Measurements from ENCODE around the gene SENP1.

Gene SENP1

DNA sequence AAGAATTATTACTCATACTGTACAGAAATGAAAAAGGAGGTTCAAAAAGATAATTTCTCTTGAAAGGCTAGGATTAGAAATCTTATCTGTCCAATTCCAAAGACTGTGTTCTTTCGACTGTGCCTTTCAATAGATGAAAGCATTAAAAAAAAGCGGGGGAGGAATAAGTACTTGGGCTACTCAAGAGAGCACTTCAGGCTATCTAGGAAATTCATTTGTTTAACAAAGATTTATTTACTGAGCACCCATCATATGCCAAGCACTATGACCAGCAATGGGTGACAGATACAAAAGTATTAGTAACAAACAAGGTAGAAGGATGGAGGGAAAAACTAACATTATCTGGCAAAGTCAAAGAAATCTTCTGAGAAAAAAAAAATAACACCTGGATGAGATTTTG, 37.4 kb downstream of the SENP1 start:
- Histone ChIP-seq H3K4me3 (ENCODE audit: low read depth, low read length) (no peak overlapping the region), H3K27ac (ENCODE audit: low read depth, low read length) (no peak overlapping the region), H3K4me1 (ENCODE audit: control insufficient read depth, insufficient read depth, low read length, unreplicated experiment) (no peaks in the 10 kb centered on the region), H3K36me3 (ENCODE audit: insufficient read depth, low read length) (peaks cover 31% of the 10 kb centered on the region), H3K27me3 (ENCODE audit: insufficient read depth, low read length) (no peaks in the 10 kb centered on the region), H2AFZ (ENCODE audit: low read length, unreplicated experiment) (no peak overlapping the region), H3K79me2 (ENCODE audit: control insufficient read depth, insufficient read depth, low read length, unreplicated experiment) (no peaks in the 10 kb centered on the region)

DNA sequence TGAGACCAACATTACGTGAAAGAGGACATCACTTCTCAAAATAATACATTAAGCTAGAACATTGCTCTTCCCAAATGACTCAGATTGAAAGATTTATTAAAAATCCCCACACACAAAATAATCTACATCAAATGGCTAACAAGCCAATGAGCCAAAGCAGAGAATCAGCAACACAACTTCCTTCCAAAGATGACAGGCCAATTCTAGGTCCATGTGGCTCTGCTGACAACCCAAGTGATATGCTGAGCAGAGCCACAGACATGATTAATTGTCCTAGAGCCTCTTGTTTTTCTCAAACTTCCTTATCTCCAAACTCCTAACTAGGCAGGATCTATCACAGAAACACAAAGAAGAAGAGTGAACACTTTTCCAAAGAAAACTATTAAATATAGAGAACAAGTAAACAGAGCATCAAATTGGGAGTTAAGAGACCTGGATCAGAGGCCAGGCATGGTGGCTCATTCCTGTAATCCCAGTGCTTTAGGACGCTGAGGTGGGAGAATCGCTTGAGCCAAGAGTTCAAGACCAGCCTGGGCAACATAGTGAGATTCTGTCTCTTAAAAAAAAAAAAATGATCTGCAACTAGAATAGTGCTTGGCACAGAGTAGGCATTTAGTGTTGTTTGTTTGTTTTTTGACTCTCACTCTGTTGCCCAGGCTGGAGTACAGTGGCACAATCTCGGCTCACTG, 38.5 kb downstream of the SENP1 start:
- Histone ChIP-seq H3K27me3 (ENCODE audit: insufficient read depth, low read length) (no peaks in the 10 kb centered on the region), H3K4me1 (ENCODE audit: control insufficient read depth, insufficient read depth, low read length, unreplicated experiment) (no peaks in the 10 kb centered on the region), H3K4me3 (ENCODE audit: low read depth, low read length) (no peak overlapping the region), H2AFZ (ENCODE audit: low read length, unreplicated experiment) (no peak overlapping the region), H3K27ac (ENCODE audit: low read depth, low read length) (no peak overlapping the region), H3K36me3 (ENCODE audit: insufficient read depth, low read length) (peaks cover 39% of the 10 kb centered on the region), H3K79me2 (ENCODE audit: control insufficient read depth, insufficient read depth, low read length, unreplicated experiment) (no peaks in the 10 kb centered on the region)

DNA sequence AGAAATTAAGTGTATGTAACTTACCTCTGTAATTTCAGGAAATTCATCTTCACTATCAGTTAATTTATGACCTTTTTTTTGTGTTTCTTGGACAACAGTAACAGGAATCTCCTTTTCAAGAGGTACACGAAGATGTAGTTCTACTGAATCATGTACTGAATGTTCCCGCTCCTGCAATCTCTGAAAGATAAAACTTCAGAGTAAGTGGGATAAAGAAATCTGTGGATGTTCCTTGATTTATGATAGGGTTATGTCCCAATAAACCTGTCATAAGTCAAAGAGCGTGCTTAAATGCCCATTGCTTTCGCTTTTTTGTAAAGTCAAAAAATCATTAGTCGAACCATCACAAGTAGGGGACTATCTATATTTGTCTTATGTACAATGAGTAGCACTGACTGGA, 40.8 kb downstream of the SENP1 start:
- peaks cover 56% of the 10 kb centered on the region for H3K36me3 ChIP-seq (ENCODE audit: insufficient read depth, low read length)
- no peaks in the 10 kb centered on the region for H3K4me1 ChIP-seq (ENCODE audit: control insufficient read depth, insufficient read depth, low read length, unreplicated experiment)
- H3K79me2 ChIP-seq (ENCODE audit: control insufficient read depth, insufficient read depth, low read length, unreplicated experiment): no peaks in the 10 kb centered on the region
- H3K27ac ChIP-seq (ENCODE audit: low read depth, low read length): no peak overlapping the region
- no peaks in the 10 kb centered on the region for H3K27me3 ChIP-seq (ENCODE audit: insufficient read depth, low read length)
- no peak overlapping the region for H3K4me3 ChIP-seq (ENCODE audit: low read depth, low read length)
- H2AFZ ChIP-seq (ENCODE audit: low read length, unreplicated experiment): no peak overlapping the region

DNA sequence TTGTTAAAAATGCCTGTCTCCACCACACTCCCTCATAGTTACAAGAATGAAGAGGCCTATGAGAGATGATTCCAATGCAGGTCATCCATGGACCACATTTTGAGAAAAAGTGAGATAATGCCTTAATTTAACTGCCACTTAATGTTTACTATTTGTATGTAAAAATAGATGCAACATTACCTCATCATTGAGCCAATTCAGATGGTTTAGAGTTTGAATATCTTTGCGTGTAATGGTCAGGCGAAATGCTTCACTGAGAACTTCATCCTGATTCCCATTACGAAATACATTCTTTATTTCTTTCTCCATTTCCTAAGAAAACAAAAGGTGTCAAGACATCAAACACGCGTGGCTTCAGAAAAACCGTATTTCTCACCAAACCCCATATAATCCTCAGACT, 42.3 kb downstream of the SENP1 start:
- H2AFZ ChIP-seq (ENCODE audit: low read length, unreplicated experiment): no peak overlapping the region
- no peak overlapping the region for H3K4me3 ChIP-seq (ENCODE audit: low read depth, low read length)
- no peak overlapping the region for H3K27ac ChIP-seq (ENCODE audit: low read depth, low read length)
- no peaks in the 10 kb centered on the region for H3K79me2 ChIP-seq (ENCODE audit: control insufficient read depth, insufficient read depth, low read length, unreplicated experiment)
- H3K36me3 ChIP-seq (ENCODE audit: insufficient read depth, low read length): peaks cover 70% of the 10 kb centered on the region
- H3K27me3 ChIP-seq (ENCODE audit: insufficient read depth, low read length): no peaks in the 10 kb centered on the region
- H3K4me1 ChIP-seq (ENCODE audit: control insufficient read depth, insufficient read depth, low read length, unreplicated experiment): no peaks in the 10 kb centered on the region

DNA sequence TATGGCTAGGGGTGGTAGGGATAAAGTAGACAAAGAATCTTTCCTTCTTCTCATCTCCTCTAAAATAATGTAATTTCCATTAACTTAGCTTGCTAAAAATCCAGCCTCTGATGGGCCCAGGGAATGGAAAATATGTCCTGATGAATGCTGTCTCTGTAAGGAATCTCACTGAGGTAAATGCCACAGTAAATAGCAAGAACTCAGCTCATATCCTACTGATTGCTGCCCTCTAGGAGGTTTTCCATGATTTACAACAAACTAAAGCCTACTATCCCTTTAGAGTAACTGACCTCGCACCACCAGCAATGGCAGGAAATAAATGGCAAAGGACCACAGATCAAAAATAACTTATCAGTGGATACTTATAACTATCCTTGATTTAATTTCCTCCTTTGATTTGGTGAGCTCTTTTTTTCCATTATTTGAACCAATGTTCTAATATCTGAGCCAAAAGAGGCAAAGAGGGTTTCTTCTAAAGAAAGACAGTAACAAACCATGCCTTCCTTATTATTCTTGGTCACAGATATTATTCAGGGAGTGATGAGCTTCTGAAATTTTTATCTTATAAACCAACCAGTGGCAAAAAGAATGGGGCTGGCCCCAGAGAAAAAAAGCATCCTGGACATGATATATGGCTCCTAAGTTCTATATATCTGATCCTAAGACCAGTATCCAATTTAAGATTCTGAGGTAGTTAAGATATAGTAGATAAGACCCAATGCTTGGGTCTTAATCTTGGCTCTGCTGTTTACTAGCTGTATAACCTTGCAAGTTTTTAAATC, 43.8 kb downstream of the SENP1 start:
- peaks cover 73% of the 10 kb centered on the region for H3K36me3 ChIP-seq (ENCODE audit: insufficient read depth, low read length)

DNA sequence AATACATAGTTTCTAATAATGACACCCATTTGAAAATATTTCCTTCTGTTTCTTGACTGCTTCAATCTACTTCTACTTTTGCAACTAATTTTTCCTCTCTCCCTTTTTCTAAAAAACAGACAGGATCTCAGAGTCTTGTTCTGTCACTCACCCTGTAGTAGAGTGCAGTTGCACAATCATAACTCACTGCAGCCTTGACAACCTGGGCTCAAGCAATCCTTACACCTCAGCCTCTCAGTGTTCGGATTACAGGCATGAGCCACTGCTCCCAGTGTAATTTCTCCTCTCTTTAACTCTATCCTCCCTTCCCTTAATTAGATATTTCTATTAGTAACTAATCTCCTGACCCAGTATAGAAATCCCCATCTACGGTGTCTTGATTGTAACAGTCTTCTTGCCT, 45.4 kb downstream of the SENP1 start:
- H3K27ac ChIP-seq (ENCODE audit: low read depth, low read length): no peak overlapping the region
- H3K36me3 ChIP-seq (ENCODE audit: insufficient read depth, low read length): peaks cover 67% of the 10 kb centered on the region
- H3K79me2 ChIP-seq (ENCODE audit: control insufficient read depth, insufficient read depth, low read length, unreplicated experiment): no peaks in the 10 kb centered on the region
- no peaks in the 10 kb centered on the region for H3K27me3 ChIP-seq (ENCODE audit: insufficient read depth, low read length)
- H3K4me3 ChIP-seq (ENCODE audit: low read depth, low read length): no peak overlapping the region
- H3K4me1 ChIP-seq (ENCODE audit: control insufficient read depth, insufficient read depth, low read length, unreplicated experiment): no peaks in the 10 kb centered on the region
- no peak overlapping the region for H2AFZ ChIP-seq (ENCODE audit: low read length, unreplicated experiment)

More for the DNA sequence above, 43.8 kb downstream of the SENP1 start:
- Histone ChIP-seq H3K27me3 (ENCODE audit: insufficient read depth, low read length) (no peaks in the 10 kb centered on the region), H3K4me3 (ENCODE audit: low read depth, low read length) (no peak overlapping the region), H3K4me1 (ENCODE audit: control insufficient read depth, insufficient read depth, low read length, unreplicated experiment) (no peaks in the 10 kb centered on the region), H3K79me2 (ENCODE audit: control insufficient read depth, insufficient read depth, low read length, unreplicated experiment) (no peaks in the 10 kb centered on the region), H2AFZ (ENCODE audit: low read length, unreplicated experiment) (no peak overlapping the region), H3K27ac (ENCODE audit: low read depth, low read length) (no peak overlapping the region)

DNA sequence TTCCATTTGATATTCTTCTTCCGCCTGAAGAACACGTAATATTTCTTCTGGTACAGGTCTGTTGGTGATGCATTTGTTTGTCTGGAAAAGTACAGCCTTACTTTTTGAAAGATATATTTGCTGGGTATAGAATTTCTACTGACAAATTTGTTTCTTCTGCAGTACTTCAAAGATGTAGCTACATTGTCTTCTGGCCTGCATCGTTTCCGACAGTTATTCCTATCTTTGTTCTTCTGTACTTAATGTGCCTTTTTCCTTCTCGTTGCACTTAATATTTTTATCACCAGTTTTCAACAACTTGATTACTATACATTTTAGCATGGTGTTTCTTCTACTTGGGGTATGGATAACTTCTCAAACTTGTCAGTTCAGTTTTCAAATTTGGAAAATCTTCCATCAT, 47.1 kb downstream of the SENP1 start:
- Histone ChIP-seq H3K4me1 (ENCODE audit: control insufficient read depth, insufficient read depth, low read length, unreplicated experiment) (no peaks in the 10 kb centered on the region), H3K4me3 (ENCODE audit: low read depth, low read length) (no peak overlapping the region), H3K79me2 (ENCODE audit: control insufficient read depth, insufficient read depth, low read length, unreplicated experiment) (no peaks in the 10 kb centered on the region), H3K36me3 (ENCODE audit: insufficient read depth, low read length) (peaks cover 53% of the 10 kb centered on the region), H3K27ac (ENCODE audit: low read depth, low read length) (no peak overlapping the region), H2AFZ (ENCODE audit: low read length, unreplicated experiment) (no peak overlapping the region), H3K27me3 (ENCODE audit: insufficient read depth, low read length) (no peaks in the 10 kb centered on the region)

DNA sequence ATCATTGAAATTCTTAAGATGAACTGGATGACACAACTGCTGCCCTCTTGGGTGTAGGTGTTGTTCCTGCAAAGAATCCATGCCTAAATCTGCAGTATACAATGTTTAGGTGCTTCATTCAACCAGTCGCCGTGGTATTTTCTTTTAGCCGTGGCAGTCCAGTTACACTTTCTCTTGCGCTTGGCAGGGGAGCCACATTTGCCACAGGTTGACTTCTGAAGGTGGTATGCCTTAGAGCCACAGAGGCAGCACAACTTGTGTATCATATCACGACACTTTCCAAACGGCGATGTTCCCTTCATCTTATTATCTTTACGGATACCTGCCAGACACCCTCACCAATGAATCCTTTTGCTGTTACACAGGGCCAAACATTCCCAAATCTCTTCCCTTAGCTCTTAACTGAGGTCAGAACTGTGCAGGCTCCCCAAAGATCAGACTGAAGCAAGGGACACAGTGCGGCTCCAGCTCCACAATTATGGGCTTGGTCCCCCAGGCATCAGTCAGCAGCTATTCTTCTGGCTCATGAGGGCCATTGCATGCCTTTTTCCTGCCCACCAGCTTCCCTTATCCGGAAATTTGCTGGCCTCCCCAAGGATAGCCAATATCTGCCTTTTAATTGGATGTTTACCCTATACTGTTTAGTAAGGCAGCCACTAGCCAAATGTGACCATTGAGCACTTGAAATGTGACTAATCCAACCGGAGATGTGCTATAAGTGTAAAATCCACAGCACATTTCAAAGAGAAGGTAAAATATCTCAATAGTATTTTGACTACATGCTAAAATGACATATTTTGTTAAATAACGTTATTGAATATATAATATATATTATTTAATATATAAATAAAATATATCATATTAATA, 50.7 kb downstream of the SENP1 start:
- Histone ChIP-seq H3K27me3 (ENCODE audit: insufficient read depth, low read length) (no peaks in the 10 kb centered on the region), H3K4me3 (ENCODE audit: low read depth, low read length) (no peak overlapping the region), H3K4me1 (ENCODE audit: control insufficient read depth, insufficient read depth, low read length, unreplicated experiment) (no peaks in the 10 kb centered on the region), H3K79me2 (ENCODE audit: control insufficient read depth, insufficient read depth, low read length, unreplicated experiment) (no peaks in the 10 kb centered on the region), H3K27ac (ENCODE audit: low read depth, low read length) (no peak overlapping the region), H2AFZ (ENCODE audit: low read length, unreplicated experiment) (no peak overlapping the region), H3K36me3 (ENCODE audit: insufficient read depth, low read length) (peaks cover 22% of the 10 kb centered on the region)

DNA sequence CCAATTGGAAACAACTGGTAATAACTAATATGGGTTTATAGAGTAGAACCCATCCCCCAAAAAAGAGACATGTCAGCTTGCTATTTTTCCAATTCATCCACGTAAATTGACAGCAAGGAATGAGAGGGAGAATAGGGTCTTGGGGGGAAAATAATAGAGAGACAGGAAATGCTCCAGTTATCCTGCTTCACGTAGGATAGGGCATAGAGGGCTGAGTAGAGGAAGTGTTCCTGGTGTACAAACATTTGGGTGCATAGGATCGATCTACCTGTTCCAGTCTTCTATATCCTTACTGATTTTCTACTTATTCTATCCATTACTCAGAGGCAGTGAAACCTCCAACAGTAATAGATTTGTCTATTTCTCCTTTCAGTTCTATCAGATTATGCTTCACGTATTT, 52.0 kb downstream of the SENP1 start:
- H3K4me3 ChIP-seq (ENCODE audit: low read depth, low read length): no peak overlapping the region
- no peak overlapping the region for H2AFZ ChIP-seq (ENCODE audit: low read length, unreplicated experiment)
- no peaks in the 10 kb centered on the region for H3K79me2 ChIP-seq (ENCODE audit: control insufficient read depth, insufficient read depth, low read length, unreplicated experiment)
- no peaks in the 10 kb centered on the region for H3K4me1 ChIP-seq (ENCODE audit: control insufficient read depth, insufficient read depth, low read length, unreplicated experiment)
- H3K36me3 ChIP-seq (ENCODE audit: insufficient read depth, low read length): peaks cover 10% of the 10 kb centered on the region
- no peak overlapping the region for H3K27ac ChIP-seq (ENCODE audit: low read depth, low read length)
- H3K27me3 ChIP-seq (ENCODE audit: insufficient read depth, low read length): no peaks in the 10 kb centered on the region

DNA sequence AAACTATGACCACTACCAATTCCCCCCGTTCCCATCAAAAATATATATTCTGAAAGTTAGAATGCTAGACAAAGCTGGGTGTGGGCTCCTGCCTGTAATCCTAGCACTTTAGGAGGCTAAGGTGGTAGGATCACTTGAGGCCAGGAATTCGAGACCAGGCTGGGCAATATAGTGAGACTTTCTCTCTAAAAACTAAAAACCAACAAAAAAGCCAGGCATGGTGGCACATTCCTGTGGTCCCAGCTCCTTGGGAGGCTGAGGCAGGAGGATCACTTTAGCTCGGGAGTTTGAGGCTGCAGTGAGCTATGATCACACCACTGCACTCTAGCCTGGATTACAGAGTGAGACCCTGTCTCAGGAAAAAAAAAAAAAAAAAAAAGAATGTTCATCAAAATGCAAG, 52.8 kb downstream of the SENP1 start:
- Histone ChIP-seq H3K27me3 (ENCODE audit: insufficient read depth, low read length) (no peaks in the 10 kb centered on the region), H2AFZ (ENCODE audit: low read length, unreplicated experiment) (no peak overlapping the region), H3K36me3 (ENCODE audit: insufficient read depth, low read length) (peaks cover 3% of the 10 kb centered on the region; the same call in 1 of the 2 replicates), H3K79me2 (ENCODE audit: control insufficient read depth, insufficient read depth, low read length, unreplicated experiment) (no peaks in the 10 kb centered on the region), H3K4me3 (ENCODE audit: low read depth, low read length) (no peak overlapping the region), H3K4me1 (ENCODE audit: control insufficient read depth, insufficient read depth, low read length, unreplicated experiment) (no peaks in the 10 kb centered on the region), H3K27ac (ENCODE audit: low read depth, low read length) (no peak overlapping the region)
